DMS114 treated with DMSO at 0.1 percent for 48 hours (cell line): ENCODE results near the gene SIVA1.

Experiments used
- DNase-seq: peaks from one replicate; lab custom pipeline; 2025; ENCODE audit not compliant: unreplicated experiment; lab: John Stamatoyannopoulos, UW

The SIVA1 gene

GRCh38 chr14:104783484-104784217, 30.7 kb downstream of the SIVA1 start:
- DNase-seq = no peak

- no peak for DNase-seq
Measured at GRCh38 chr14:104784218-104784568, 31.2 kb downstream of the SIVA1 start.

- no peak for DNase-seq
Measured at GRCh38 chr14:104784846-104785707, 32.1 kb downstream of the SIVA1 start.

GRCh38 chr14:104785708-104786080, 32.7 kb downstream of the SIVA1 start:
- DNase-seq = no peak

GRCh38 chr14:104786091-104786586, 33.2 kb downstream of the SIVA1 start:
- DNase-seq = no peak

DNA sequence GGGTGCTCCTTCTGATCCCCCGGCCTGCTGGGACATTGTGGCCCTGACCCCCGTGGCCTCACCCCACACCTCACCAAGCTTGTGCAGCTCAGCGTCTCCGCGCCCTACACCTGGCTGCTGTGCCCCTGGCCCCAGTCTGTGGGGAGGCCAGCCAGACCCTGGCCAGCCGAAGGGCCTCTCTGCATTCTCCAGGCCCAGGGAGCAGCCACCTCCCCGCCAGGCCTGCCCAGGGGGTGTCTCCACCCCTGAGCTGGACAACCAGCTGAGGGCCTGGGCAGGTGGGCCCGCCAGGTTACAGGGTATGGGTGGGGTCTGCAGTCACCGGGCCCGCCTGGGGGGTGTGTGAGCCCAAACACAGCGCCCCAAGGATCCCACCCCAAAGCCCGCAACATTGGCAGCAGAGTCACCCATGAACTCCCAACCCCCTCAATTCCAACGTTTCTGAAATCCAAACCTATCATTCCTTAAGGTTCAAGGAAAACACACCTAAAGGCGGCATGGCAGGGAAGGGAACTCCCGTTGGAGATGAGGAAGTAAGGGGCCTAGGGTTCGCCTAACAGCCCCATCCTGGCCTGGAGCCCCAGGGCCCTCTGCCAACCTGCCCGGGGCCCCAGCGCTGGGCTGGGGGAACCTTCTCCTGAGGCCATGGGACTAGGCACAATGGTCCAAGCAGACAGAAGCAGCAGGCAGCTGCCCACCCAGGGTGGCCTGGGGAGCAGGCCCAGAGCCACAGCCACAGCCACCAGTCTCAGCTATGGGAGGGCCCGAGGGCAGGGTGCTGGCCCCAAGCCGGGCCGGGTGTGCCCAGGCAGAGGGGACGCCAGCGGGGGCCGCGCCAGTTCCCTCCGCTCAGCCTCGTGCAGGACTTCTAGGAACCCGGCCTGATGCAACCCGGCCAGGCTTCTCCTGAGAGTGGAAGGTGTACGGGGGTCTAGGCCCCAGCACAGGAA, 34.1 kb downstream of the SIVA1 start:
- no peak for DNase-seq

DNA sequence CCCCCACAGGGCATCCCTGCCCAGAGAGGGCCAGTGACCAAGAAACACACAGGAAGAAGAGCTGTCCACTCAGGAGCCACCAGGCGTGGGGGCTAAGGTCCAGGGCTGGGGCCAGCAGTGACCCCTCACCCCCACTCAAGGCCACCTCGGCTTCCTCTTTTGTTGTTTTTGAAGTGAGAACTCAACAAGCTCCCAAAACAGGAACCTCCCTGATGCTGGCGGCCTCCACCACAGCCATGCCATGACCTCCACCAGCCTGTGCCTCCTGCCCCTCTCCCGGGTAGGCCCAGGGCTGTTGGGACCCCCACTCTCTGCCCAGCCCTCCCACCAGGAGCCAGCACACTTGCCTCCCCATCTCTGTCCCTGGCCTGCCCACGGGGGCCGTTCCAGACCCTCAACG, 34.8 kb downstream of the SIVA1 start:
- DNase-seq = no peak

GRCh38 chr14:104788161-104788818, 35.3 kb downstream of the SIVA1 start:
- DNase-seq = no peak

DNA sequence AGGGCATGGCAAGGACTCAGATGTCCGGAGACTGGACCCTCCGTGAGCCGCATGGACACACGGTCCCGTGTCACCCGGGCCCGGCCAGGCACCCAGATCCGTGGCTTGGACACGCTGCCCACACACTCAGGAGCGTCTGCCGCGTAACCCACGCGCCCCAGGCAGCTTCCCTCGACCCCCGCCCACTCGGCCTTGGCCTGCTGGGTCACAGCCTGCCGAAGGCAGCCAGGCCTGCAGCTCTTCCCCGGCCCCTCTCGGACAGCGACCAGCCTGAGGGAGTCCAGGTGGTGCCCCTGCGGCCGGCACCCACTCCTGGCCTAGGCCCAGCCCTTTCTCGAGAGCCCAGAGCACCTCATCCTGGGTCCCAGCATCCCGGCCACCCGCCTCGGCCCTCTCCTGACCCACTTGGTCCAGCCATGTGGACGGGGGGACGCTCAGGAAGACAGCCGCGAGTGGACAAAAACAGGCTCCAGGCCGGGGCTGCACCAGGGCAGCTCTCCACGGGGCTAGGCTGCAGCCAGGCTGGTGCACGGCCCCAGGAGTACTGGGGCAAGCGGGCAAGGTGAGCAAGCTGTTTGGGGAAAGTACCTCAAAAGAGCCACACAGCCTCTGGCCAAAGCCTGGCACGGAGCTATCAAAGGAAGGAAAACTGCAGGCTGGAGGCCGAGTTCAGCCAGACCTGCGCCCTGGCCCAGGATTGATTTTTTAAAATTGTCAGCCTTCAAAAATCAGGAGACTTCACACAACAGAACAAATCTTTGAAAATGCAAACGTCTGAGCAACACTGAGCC, 36.1 kb downstream of the SIVA1 start:
- no peak for DNase-seq

- DNase-seq = no peak
Measured at GRCh38 chr14:104789752-104790743, 37.1 kb downstream of the SIVA1 start.

DNA sequence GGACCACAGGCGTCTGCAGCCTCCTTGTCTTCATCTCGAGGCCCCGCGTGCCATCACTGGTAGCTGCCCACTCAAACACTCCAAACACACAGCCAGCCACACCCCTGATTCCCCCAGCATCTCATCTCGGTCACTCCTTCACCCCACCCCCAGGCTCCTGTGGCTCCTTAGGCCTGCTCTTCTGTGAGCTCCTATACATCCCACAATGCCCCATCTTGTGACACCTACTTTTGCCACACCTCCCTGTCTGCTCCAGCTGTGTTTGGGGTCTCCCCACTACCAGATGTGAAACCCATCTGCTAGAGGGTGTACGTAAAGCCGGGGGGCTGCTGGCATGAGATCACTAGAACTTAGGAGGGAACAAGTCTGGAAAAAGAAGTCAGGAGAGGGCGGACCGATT, 38.5 kb downstream of the SIVA1 start:
- no peak for DNase-seq

DNA sequence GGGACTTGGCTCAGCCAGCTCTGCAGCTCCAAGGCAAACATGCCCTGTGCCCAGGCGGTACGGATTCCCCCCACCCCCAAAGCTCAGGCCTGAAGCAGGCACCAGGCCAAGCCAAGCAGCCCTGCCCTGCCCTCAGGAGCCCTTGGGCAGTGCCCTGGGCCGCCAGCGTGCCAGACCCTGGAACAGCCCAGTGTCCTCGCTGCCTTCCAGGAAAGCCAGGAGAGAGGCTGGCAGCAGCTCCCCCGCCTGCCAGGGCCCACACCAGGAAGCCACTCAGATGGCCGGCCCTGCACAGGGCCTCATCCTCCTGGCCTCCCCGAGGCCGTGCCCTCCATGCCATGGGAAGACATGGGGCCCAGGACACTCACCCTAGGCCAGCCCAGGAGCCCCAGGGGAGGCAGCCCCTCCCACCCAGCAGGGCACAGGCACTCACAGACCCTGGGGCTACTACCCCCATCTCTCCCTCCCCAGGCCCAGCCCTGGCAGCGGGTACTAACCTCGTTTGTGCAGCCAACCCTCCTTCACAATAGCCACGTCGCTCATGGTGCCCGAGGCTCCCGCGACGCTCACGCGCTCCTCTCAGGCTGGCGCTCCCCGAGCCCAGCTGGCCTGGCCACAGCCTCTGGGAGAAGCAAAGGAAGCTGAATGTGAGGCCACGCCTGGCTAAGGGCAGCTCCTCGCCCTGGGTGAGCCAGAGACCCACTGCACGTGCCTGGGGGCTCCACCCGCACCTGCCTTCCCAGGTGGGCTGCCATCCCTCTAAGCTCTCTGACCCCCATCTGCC, 39.3 kb downstream of the SIVA1 start:
- no peak for DNase-seq

- DNase-seq = no peak
Measured at GRCh38 chr14:104792945-104793702, 40.2 kb downstream of the SIVA1 start.

DNA sequence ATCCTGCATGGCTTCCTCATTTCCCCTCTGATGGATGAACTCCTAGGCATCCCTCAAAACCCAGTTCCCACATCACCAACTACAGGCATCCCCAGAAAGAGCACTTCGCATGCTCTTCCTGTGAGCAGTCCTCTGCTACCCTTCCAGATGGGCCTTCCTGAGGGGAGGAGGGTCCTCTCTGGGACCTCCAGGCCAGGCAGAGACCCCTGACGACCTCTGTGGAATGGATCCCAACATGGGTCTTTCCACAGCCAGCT, 40.7 kb downstream of the SIVA1 start:
- DNase-seq = no peak

DNA sequence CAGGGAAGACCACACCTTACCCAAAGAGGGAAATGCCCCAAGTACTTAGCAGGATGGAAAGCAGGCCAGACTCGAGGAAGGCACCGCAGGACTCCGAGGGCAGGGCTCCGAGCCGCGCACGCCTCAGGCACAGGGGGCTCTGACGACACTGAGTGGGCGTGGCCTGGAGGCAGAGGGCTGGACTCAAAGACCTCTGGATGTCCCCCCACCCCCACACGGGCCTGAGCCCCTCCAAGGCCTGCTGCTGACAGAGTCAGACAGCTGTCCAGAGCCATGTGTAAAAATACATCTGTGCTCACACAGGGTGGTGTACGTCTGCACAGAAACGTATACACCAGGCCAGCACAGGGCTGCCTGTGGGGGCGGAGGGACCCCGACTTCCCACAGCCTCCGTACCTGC, 41.2 kb downstream of the SIVA1 start:
- no peak for DNase-seq

GRCh38 chr14:104794631-104794992, 41.7 kb downstream of the SIVA1 start:
- DNase-seq = no peak

DNA sequence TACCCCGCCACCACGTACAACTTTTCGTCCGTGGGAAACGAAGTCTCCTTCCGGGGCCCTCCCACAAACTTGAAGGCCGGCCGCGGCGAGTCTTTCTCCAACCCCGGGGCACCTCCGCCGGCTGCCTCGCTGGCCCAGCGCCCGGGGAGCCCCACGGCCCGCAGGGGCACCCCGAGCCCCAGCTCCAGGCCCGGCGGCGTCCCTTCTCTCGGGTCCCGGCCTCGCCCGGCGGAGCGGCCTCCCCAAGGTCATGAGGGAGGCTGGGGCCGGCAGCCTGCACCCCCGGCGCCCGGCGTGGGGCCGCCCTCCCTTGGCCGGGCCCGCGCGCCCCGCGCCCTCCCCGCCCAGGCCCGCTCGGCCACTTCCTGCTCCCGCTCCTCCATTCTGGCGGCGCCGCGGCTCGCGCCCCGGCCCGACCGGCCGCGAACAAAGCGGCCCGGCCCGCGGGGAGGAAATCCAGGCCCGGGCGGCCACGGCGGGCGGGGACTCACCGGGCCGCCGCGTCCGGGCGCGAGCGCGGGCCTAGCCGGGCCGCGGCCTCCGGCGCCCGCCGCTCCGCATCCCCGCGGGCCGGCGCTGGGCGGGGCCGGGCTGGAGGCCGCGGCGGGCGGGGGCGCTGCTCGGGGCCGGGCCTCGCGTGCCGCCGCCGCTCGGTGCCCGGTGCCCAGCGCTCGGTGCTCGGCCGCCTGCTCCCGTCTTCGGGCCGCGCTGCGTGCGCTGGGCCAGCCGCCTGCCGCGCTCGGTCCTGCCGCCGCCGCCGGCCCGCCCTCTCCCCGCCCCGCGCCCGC, 42.2 kb downstream of the SIVA1 start, which contains the start of gene AKT1:
Gene AKT1 (minus strand): TSS at position 756 of the 788 bp plus-strand sequence. CDS start 3,105 bp downstream, outside the sequence.
- no peak for DNase-seq
